LNCaP clone FGC (cell line): ENCODE data around the gene TRMT1.
A peak's percentile ranks its signal among the peaks of the same experiment; 100 is the strongest.

Experiments used
- DNase-seq: peaks from one replicate; pipeline ENCODE4 v3.0.0-alpha.2; 2011; ENCODE audit warnings: low read depth
- H3K4me3 ChIP-seq: 2 replicates; pipeline ENCODE4 v1.5.1; 2011; ENCODE audit warnings: mild to moderate bottlenecking, low read depth, low read length, control low read depth
- CTCF ChIP-seq: IDR thresholded peaks from 2 replicates; pipeline ENCODE4 v1.5.1; 2012; ENCODE audit warnings: mild to moderate bottlenecking; ENCODE audit not compliant: control insufficient read depth, insufficient read depth; ENCODE audit errors: extremely low read depth

Gene TRMT1

DNA sequence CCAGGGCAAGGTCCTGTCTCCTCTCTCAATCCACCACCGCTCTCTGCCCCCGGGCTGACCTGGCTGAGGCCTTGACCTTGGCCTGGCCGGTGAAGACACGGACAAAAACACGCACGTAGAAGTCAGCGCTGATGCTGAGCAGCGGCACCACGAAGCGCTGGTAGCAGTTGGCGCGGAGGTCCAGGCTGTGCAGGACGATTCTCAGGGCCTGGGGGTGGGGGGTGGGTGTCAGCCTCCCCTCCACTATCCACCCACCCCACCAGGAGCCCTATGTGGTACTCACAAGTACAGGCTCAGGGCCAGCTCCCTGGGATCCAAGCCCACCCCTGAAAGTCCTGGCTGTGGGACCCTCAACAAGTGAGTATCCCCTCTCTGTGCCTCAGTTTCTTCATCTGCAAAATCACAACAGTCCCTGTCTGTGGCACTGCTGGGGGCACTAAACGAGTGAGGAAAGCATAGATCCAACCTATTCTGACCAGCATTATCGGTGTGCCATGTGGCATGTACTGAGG is 6.4 kb downstream of the TRMT1 start:
- no peak overlapping the region for H3K4me3 ChIP-seq
- TF ChIP-seq CTCF = no peak
- no peak for DNase-seq

- no peak for TF ChIP-seq CTCF
- no peak overlapping the region for H3K4me3 ChIP-seq
- no peak for DNase-seq
Measured at GRCh38 chr19:13109361-13110098, 7.0 kb downstream of the TRMT1 start.

GRCh38 chr19:13104848-13105711 is 11.5 kb downstream of the TRMT1 start:
- H3K4me3 ChIP-seq = no peak overlapping the region

GRCh38 chr19:13104360-13104847 is 12.1 kb downstream of the TRMT1 start:
- no peak for DNase-seq
- TF ChIP-seq CTCF = peak; percentile 79
- no peak overlapping the region for H3K4me3 ChIP-seq

More at GRCh38 chr19:13104848-13105711, 11.5 kb downstream of the TRMT1 start:
- no peak for DNase-seq
- no peak for TF ChIP-seq CTCF

GRCh38 chr19:13103581-13104359 is 12.8 kb downstream of the TRMT1 start:
- no peak for TF ChIP-seq CTCF
- no peak overlapping the region for H3K4me3 ChIP-seq
- no peak for DNase-seq
